HepG2 (cell line): ENCODE data around the gene FTSJ1. TPM values are rescaled to one million over a fixed set of nuclear protein-coding genes. Genes with fewer than 3 reads are reported as not detected.

Experiments
- ATAC-seq: fragments of 200-7000 bp; cut with Tn5 transposase; 3 replicates; pipeline ENCODE4 v1.9.1; 2020; ENCODE audit warnings: mild to moderate bottlenecking, moderate library complexity
- BruUV-seq: library from RNA; stranded (reverse); fragments of 400-500 nt; replicated peaks from 2 replicates; lab custom pipeline; 2021; lab: Mats Ljungman, UMichigan
- CTCF ChIA-PET: fragments of 300-600 bp; formaldehyde crosslinking; extraction: SDS; loops from one replicate; lab custom pipeline; 2021; ENCODE audit warnings: low total read pairs, inconsistent platforms, low intra/inter-chr PET ratio; lab: Yijun Ruan, JAX
- POLR2A ChIA-PET: fragments of 350-600 bp; sonication (Branson Sonifier 250); formaldehyde crosslinking; loops from one replicate; lab custom pipeline; 2020; ENCODE audit warnings: antibody characterized with exemption, inconsistent platforms; lab: Yijun Ruan, JAX
- DNase-seq: peaks from one replicate; pipeline ENCODE4 v3.0.0-alpha.2; 2015; ENCODE audit warnings: low spot score
- FAIRE-seq: peaks from 3 replicates; lab custom pipeline; 2011; peaks lifted over from hg19 to GRCh38; lab: Jason Lieb, UNC
- H2AFZ ChIP-seq: one replicate; pipeline ENCODE4 v1.6.1; 2011; ENCODE audit warnings: low read length, inconsistent platforms
- H3K27ac ChIP-seq: fragments of 300-600 bp; 3 replicates; pipeline ENCODE4 v1.8.0; 2011; ENCODE audit warnings: mixed run types, mild to moderate bottlenecking, mixed read lengths, low read length, inconsistent platforms; ENCODE audit not compliant: insufficient read depth; ENCODE audit errors: extremely low read length
- H3K27me3 ChIP-seq, 2 experiments: fragments of 200-600 bp in 1 of 2; 2 replicates in 1 of 2; 3 replicates in 1 of 2; pipeline versions ENCODE4 v1.6.0 to v1.8.0; 2011; ENCODE audit warnings: low read length in 2 of 2, mild to moderate bottlenecking in 2 of 2, moderate library complexity in 2 of 2, inconsistent platforms in 1 of 2; ENCODE audit not compliant: insufficient read depth in 2 of 2, control insufficient read depth in 1 of 2
- H3K36me3 ChIP-seq, 2 experiments: fragments of 200-600 bp in 1 of 2; replicated peaks in 1 of 2; 2 replicates in 1 of 2; 3 replicates in 1 of 2; pipeline versions ENCODE4 v1.5.1 to v1.8.0; 2011; ENCODE audit warnings: low read length in 2 of 2, inconsistent platforms in 1 of 2; ENCODE audit not compliant: insufficient read depth in 2 of 2, control insufficient read depth in 1 of 2
- H3K4me1 ChIP-seq: 2 replicates; pipeline ENCODE4 v1.5.1; 2012; ENCODE audit warnings: low read length, inconsistent platforms; ENCODE audit not compliant: insufficient read depth
- H3K4me2 ChIP-seq: 2 replicates; pipeline ENCODE4 v1.6.0; 2011; ENCODE audit warnings: low read depth, low read length, inconsistent platforms
- H3K4me3 ChIP-seq, 3 experiments: fragments of 200-600 bp in 1 of 3; sonication (generic), shearing (Covaris generic) in 1 of 3; replicated peaks in 1 of 3; 2 replicates each; pipeline ENCODE4 v1.5.1; 2011 to 2016; ENCODE audit warnings: low read length in 3 of 3, inconsistent platforms in 2 of 3, low read depth in 2 of 3, mild to moderate bottlenecking in 2 of 3, control low read depth in 1 of 3, mixed read lengths in 1 of 3; ENCODE audit not compliant: insufficient read depth in 1 of 3
- H3K79me2 ChIP-seq: one replicate; pipeline ENCODE4 v1.6.1; 2011; ENCODE audit warnings: low read length, inconsistent platforms; ENCODE audit not compliant: insufficient read depth
- H3K9ac ChIP-seq: 2 replicates; pipeline ENCODE4 v1.6.0; 2011; ENCODE audit warnings: mild to moderate bottlenecking, low read depth, low read length, inconsistent platforms; ENCODE audit not compliant: insufficient read depth
- H3K9me3 ChIP-seq: 2 replicates; pipeline ENCODE4 v1.5.1; 2012; ENCODE audit warnings: mild to moderate bottlenecking, low read length
- H4K20me1 ChIP-seq: 2 replicates; pipeline ENCODE4 v1.6.0; 2011; ENCODE audit warnings: inconsistent platforms, mild to moderate bottlenecking, low read length, moderate library complexity; ENCODE audit not compliant: insufficient read depth
- CSRNP1 ChIP-seq: sonication (generic); formaldehyde crosslinking; IDR thresholded peaks from 2 replicates; pipeline ENCODE4 v1.8.1; 2023; ENCODE audit warnings: mild to moderate bottlenecking, missing genetic modification reagents
- GRHL1 ChIP-seq: sonication (generic); formaldehyde crosslinking; conservative IDR thresholded peaks from 2 replicates; pipeline ENCODE4 v1.8.0; 2022; ENCODE audit warnings: missing genetic modification reagents
- HCFC1 ChIP-seq: fragments of 150-350 bp; IDR thresholded peaks from 2 replicates; pipeline ENCODE4 v1.6.1; 2014; ENCODE audit warnings: low read depth, low read length
- HDAC6 ChIP-seq: fragments of 200-600 bp; sonication (generic); IDR thresholded peaks from 2 replicates; pipeline ENCODE4 v1.7.0; 2017; ENCODE audit warnings: mild to moderate bottlenecking, antibody characterized with exemption, low read length, low read depth
- HINFP ChIP-seq: sonication (generic); formaldehyde crosslinking; IDR thresholded peaks from 2 replicates; pipeline ENCODE4 v1.4.0; 2020; ENCODE audit warnings: low read depth, mild to moderate bottlenecking, missing genetic modification reagents
- PAWR ChIP-seq: sonication (generic); formaldehyde crosslinking; IDR thresholded peaks from 2 replicates; pipeline ENCODE4 v1.4.0; 2020; ENCODE audit warnings: missing genetic modification reagents, mild to moderate bottlenecking, borderline replicate concordance
- RARA ChIP-seq: IDR thresholded peaks from 2 replicates; pipeline ENCODE4 v1.6.1; 2016; ENCODE audit warnings: missing genetic modification reagents, missing compliant biosample characterization
- ZNF138 ChIP-seq: sonication (generic); formaldehyde crosslinking; IDR thresholded peaks from 2 replicates; pipeline ENCODE4 v1.5.0; 2020; ENCODE audit warnings: mild to moderate bottlenecking, low read depth, missing genetic modification reagents
- ZNF160 ChIP-seq: sonication (generic); formaldehyde crosslinking; IDR thresholded peaks from 2 replicates; pipeline ENCODE4 v1.8.0; 2022; ENCODE audit warnings: mild to moderate bottlenecking, inconsistent platforms, missing genetic modification reagents
- WGBS: methylation state at CpG from one replicate; pipeline ENCODE4 v1.1.6; 2017; ENCODE audit warnings: low lambda C conversion rate; 5-methylcytosine and 5-hydroxymethylcytosine counted together
- in situ Hi-C: cut with HindIII; loops from 2 replicates; pipeline ENCODE4 v1.10.0; 2017; ENCODE audit warnings: low pct_unique_long_range_greater_than_20kb; ENCODE audit not compliant: extremely low pct_ligation_motif_present
- intact Hi-C: fragments of 100-400 bp; cut with micrococcal nuclease; formaldehyde crosslinking; loops from one replicate; pipeline ENCODE4 v1.10.0; 2022; ENCODE audit not compliant: unreplicated experiment
- polyA plus RNA-seq, 8 experiments: library from polyadenylated mRNA; depleted of rRNA in 3 of 8; stranded (reverse) in 7 of 8; unstranded in 1 of 8; fragments of >200 nt; fragmentation: Illumina TruSeq in 4 of 8; extraction: Trizol in 4 of 8; gene quantifications; 2 replicates each; pipeline versions ENCODE4 v1.2.1 to v1.2.3, GENCODE V29; 2011 to 2016; ENCODE audit warnings: low read depth in 4 of 8, missing spikeins in 1 of 8, mixed read lengths in 1 of 8; ENCODE audit not compliant: insufficient read depth in 1 of 8
- total RNA-seq, 5 experiments: library from RNA; depleted of rRNA; stranded (reverse); fragments of >200 nt; fragmentation: Illumina TruSeq; extraction: Trizol; gene quantifications; 2 replicates each; pipeline ENCODE4 v1.2.3, GENCODE V29; 2016; ENCODE audit warnings: low read depth in 1 of 5
- TF ChIP-seq, protein P1 (sequence below): sonication (generic); formaldehyde crosslinking; IDR thresholded peaks from 2 replicates; pipeline ENCODE4 v1.4.0; 2020; ENCODE audit warnings: mild to moderate bottlenecking, missing genetic modification reagents, borderline replicate concordance
- TF ChIP-seq, protein P2 (sequence below): sonication (generic); formaldehyde crosslinking; IDR thresholded peaks from 2 replicates; pipeline ENCODE4 v1.9.0; 2021; ENCODE audit warnings: missing genetic modification reagents, borderline replicate concordance

FTSJ1 gene
- total and polyA plus RNA-seq, 2 of the 13 experiments (the other 11 are each of a cell fraction or from before 2014, with no cell fraction given), result 30.3 to 37.9 TPM

GRCh38 chrX:48491809-48492208, 15.8 kb downstream of the FTSJ1 start:
- H2AFZ ChIP-seq, result no peak overlapping the region
- DNase-seq (no peak), FAIRE-seq (no peak), ATAC-seq (no peak)
- no peak overlapping the region for H3K27ac ChIP-seq
- H4K20me1 ChIP-seq, result no peaks in the 10 kb centered on the region
- BruUV-seq, result no TSS peak
- no peak overlapping the region for H3K4me2 ChIP-seq
- H3K27me3 ChIP-seq, result no peaks in the 10 kb centered on the region; a peak in 1 of 5 replicates
- H3K36me3 ChIP-seq, result no peaks in the 10 kb centered on the region
- POLR2A ChIA-PET, result no interaction called here
- H3K9ac ChIP-seq, result no peak overlapping the region
- peaks cover 26% of the 10 kb centered on the region for H3K4me1 ChIP-seq
- H3K4me3 ChIP-seq, result no peak overlapping the region
- H3K9me3 ChIP-seq, result no peaks in the 10 kb centered on the region
- in situ Hi-C loops, result loop anchor here (5.0 kb wide), 1 partner anchor 410 kb away; no protein-coding TSS in a partner anchor
- CTCF ChIA-PET, result no interaction called here
- intact Hi-C loops, result loop anchor here (10.0 kb wide), 1 partner anchor 407 kb away; no protein-coding TSS in a partner anchor
- no CpG with 5 or more reads among the region's 9 CpGs for WGBS
- no peaks in the 10 kb centered on the region for H3K79me2 ChIP-seq
- no peak for TF ChIP-seq ZNF138 (CRISPR knock-in tag)
- TF ChIP-seq HCFC1, result no peak
- no peak for TF ChIP-seq HDAC6
- TF ChIP-seq ZNF160 (CRISPR knock-in tag), result no peak
- no peak for TF ChIP-seq RARA (CRISPR knock-in tag)
- TF ChIP-seq CSRNP1, result no peak
- TF ChIP-seq GRHL1 (CRISPR knock-in tag), result no peak
- TF ChIP-seq, protein P1, sequence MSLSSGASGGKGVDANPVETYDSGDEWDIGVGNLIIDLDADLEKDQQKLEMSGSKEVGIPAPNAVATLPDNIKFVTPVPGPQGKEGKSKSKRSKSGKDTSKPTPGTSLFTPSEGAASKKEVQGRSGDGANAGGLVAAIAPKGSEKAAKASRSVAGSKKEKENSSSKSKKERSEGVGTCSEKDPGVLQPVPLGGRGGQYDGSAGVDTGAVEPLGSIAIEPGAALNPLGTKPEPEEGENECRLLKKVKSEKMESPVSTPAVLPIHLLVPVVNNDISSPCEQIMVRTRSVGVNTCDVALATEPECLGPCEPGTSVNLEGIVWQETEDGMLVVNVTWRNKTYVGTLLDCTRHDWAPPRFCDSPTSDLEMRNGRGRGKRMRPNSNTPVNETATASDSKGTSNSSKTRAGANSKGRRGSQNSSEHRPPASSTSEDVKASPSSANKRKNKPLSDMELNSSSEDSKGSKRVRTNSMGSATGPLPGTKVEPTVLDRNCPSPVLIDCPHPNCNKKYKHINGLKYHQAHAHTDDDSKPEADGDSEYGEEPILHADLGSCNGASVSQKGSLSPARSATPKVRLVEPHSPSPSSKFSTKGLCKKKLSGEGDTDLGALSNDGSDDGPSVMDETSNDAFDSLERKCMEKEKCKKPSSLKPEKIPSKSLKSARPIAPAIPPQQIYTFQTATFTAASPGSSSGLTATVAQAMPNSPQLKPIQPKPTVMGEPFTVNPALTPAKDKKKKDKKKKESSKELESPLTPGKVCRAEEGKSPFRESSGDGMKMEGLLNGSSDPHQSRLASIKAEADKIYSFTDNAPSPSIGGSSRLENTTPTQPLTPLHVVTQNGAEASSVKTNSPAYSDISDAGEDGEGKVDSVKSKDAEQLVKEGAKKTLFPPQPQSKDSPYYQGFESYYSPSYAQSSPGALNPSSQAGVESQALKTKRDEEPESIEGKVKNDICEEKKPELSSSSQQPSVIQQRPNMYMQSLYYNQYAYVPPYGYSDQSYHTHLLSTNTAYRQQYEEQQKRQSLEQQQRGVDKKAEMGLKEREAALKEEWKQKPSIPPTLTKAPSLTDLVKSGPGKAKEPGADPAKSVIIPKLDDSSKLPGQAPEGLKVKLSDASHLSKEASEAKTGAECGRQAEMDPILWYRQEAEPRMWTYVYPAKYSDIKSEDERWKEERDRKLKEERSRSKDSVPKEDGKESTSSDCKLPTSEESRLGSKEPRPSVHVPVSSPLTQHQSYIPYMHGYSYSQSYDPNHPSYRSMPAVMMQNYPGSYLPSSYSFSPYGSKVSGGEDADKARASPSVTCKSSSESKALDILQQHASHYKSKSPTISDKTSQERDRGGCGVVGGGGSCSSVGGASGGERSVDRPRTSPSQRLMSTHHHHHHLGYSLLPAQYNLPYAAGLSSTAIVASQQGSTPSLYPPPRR, result no peak
- no peak for TF ChIP-seq PAWR (CRISPR knock-in tag)
- TF ChIP-seq, protein P2, sequence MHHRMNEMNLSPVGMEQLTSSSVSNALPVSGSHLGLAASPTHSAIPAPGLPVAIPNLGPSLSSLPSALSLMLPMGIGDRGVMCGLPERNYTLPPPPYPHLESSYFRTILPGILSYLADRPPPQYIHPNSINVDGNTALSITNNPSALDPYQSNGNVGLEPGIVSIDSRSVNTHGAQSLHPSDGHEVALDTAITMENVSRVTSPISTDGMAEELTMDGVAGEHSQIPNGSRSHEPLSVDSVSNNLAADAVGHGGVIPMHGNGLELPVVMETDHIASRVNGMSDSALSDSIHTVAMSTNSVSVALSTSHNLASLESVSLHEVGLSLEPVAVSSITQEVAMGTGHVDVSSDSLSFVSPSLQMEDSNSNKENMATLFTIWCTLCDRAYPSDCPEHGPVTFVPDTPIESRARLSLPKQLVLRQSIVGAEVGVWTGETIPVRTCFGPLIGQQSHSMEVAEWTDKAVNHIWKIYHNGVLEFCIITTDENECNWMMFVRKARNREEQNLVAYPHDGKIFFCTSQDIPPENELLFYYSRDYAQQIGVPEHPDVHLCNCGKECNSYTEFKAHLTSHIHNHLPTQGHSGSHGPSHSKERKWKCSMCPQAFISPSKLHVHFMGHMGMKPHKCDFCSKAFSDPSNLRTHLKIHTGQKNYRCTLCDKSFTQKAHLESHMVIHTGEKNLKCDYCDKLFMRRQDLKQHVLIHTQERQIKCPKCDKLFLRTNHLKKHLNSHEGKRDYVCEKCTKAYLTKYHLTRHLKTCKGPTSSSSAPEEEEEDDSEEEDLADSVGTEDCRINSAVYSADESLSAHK (CRISPR knock-in tag), result no peak
- no peak for TF ChIP-seq HINFP (CRISPR knock-in tag)
